HL-60 (cell line): ENCODE data around the gene PRKG2.

Experiments used
- DNase-seq, 2 experiments: peaks; one replicate each; pipeline ENCODE4 v3.0.0-alpha.2; 2010 to 2020; ENCODE audit warnings: low read depth in 1 of 2, low spot score in 1 of 2
- H3K27ac ChIP-seq: fragments of 250-450 bp; sonication (Bioruptor Pico); replicated peaks from 2 replicates; pipeline ENCODE4 v1.5.1; 2020; ENCODE audit warnings: mild to moderate bottlenecking, moderate library complexity
- H3K27me3 ChIP-seq: fragments of 250-450 bp; sonication (Bioruptor Pico); 2 replicates; pipeline ENCODE4 v1.5.1; 2021; ENCODE audit warnings: mild to moderate bottlenecking, moderate library complexity; ENCODE audit not compliant: insufficient read depth, poor library complexity, severe bottlenecking
- H3K4me3 ChIP-seq: replicated peaks from 2 replicates; pipeline ENCODE4 v1.5.1; 2011; ENCODE audit warnings: mild to moderate bottlenecking, control low read depth, low read length; ENCODE audit not compliant: insufficient read depth
- CTCF ChIP-seq: IDR thresholded peaks from one replicate; pipeline ENCODE4 v1.5.1; 2011; ENCODE audit warnings: low read length, control low read depth, inconsistent platforms; ENCODE audit not compliant: insufficient read depth
- GABPA ChIP-seq: IDR thresholded peaks from 2 replicates; pipeline ENCODE4 v1.6.1; 2012; ENCODE audit warnings: low read depth
- POLR2AphosphoS5 ChIP-seq: IDR thresholded peaks from 2 replicates; pipeline ENCODE4 v1.6.1; 2012; ENCODE audit warnings: low read depth
- SPI1 ChIP-seq: IDR thresholded peaks from 2 replicates; pipeline ENCODE4 v1.6.1; 2012; ENCODE audit warnings: low read depth, mild to moderate bottlenecking, borderline replicate concordance
- TF ChIP-seq, protein P1 (sequence below): IDR thresholded peaks from 2 replicates; pipeline ENCODE4 v1.6.1; 2012; ENCODE audit warnings: low read depth; ENCODE audit not compliant: insufficient replicate concordance

Gene PRKG2

DNA sequence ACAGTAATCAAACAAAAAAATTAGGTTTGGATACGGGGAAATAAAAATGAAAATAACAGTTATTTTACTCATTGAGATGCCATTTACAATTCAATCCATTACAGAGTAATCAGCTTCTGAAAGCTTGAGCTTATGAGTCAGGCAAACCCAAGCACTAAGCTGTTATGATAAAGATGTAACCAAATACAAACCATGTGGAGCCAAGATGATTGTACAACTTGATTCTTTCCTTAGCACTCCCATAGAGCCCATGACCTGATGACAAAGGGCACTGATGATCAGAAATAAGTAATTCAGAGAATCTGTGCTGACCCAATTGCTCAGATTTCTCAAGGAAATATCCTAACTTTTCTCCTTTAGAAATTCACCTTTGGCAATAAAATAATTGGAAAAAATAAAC lies 40.5 kb upstream of the PRKG2 start:
- TF ChIP-seq, protein P1, sequence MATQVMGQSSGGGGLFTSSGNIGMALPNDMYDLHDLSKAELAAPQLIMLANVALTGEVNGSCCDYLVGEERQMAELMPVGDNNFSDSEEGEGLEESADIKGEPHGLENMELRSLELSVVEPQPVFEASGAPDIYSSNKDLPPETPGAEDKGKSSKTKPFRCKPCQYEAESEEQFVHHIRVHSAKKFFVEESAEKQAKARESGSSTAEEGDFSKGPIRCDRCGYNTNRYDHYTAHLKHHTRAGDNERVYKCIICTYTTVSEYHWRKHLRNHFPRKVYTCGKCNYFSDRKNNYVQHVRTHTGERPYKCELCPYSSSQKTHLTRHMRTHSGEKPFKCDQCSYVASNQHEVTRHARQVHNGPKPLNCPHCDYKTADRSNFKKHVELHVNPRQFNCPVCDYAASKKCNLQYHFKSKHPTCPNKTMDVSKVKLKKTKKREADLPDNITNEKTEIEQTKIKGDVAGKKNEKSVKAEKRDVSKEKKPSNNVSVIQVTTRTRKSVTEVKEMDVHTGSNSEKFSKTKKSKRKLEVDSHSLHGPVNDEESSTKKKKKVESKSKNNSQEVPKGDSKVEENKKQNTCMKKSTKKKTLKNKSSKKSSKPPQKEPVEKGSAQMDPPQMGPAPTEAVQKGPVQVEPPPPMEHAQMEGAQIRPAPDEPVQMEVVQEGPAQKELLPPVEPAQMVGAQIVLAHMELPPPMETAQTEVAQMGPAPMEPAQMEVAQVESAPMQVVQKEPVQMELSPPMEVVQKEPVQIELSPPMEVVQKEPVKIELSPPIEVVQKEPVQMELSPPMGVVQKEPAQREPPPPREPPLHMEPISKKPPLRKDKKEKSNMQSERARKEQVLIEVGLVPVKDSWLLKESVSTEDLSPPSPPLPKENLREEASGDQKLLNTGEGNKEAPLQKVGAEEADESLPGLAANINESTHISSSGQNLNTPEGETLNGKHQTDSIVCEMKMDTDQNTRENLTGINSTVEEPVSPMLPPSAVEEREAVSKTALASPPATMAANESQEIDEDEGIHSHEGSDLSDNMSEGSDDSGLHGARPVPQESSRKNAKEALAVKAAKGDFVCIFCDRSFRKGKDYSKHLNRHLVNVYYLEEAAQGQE, result no peak
- no peak for TF ChIP-seq CTCF
- TF ChIP-seq SPI1, result no peak
- no peak for TF ChIP-seq POLR2AphosphoS5
- no peak for TF ChIP-seq GABPA
- Histone ChIP-seq H3K4me3 (no peak overlapping the region), H3K27ac (no peak overlapping the region), H3K27me3 (no peaks in the 10 kb centered on the region)
- DNase-seq, result no peak

GRCh38 chr4:81250430-81250829 lies 35.4 kb upstream of the PRKG2 start:
- DNase-seq, result no peak
- Histone ChIP-seq H3K4me3 (no peak overlapping the region), H3K27me3 (no peaks in the 10 kb centered on the region), H3K27ac (no peak overlapping the region)
- TF ChIP-seq CTCF (no peak), SPI1 (no peak), GABPA (no peak), POLR2AphosphoS5 (no peak)
- TF ChIP-seq, protein P1, result no peak

- TF ChIP-seq POLR2AphosphoS5 (no peak), GABPA (no peak), SPI1 (no peak), CTCF (no peak)
- TF ChIP-seq, protein P1, result no peak
- H3K4me3 ChIP-seq, result no peak overlapping the region
- no peak for DNase-seq
- no peak overlapping the region for H3K27ac ChIP-seq
- no peaks in the 10 kb centered on the region for H3K27me3 ChIP-seq
Measured at GRCh38 chr4:81245218-81246009, 30.4 kb upstream of the PRKG2 start.
